ENCODE results near the gene CERS2.

CERS2 gene

DNA sequence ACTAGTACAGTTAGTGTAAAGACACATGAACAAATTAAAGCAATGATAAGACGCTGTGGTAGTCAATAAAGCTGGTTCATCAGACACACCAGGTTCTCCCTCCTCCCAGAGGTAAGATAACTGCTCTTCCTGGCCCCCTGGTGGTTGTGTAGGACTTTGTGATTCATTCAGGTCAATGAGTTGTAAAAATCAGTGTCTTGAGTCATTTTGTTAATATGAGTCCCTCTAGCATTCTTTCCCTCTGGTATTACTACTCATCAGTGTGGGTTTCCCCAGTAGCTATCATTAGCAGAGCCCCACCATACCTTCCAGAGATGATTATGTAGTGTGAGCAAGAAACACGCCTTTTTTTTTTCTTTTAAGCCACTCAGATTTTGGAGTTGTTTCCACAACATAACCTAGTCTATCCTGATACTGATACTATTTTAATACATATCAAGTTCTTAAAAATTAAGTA lies 52.1 kb downstream of the CERS2 start:
- Histone ChIP-seq H3K9ac (ENCODE audit: low read depth in 1 of 2, low read length in 2 of 2) (no peak overlapping the region), H3K4me1 (ENCODE audit: control insufficient read depth in 2 of 2, insufficient read depth in 2 of 2, low read length in 2 of 2) (peaks cover 3 to 5% of the 10 kb centered on the region in 2 donors), H3K27ac (ENCODE audit: low read depth in 2 of 2, low read length in 2 of 2) (no peak overlapping the region), H3K9me3 (ENCODE audit: control insufficient read depth in 2 of 2, low read length in 2 of 2) (no peaks in the 10 kb centered on the region), H3K27me3 (ENCODE audit: control insufficient read depth in 2 of 2, insufficient read depth in 2 of 2, low read length in 2 of 2) (no peaks in the 10 kb centered on the region), H3K36me3 (ENCODE audit: control insufficient read depth in 2 of 2, insufficient read depth in 2 of 2, low read length in 2 of 2) (peaks cover 0 to under 1% of the 10 kb centered on the region in 2 donors), H3K4me3 (ENCODE audit: low read length in 2 of 2) (no peak overlapping the region)

DNA sequence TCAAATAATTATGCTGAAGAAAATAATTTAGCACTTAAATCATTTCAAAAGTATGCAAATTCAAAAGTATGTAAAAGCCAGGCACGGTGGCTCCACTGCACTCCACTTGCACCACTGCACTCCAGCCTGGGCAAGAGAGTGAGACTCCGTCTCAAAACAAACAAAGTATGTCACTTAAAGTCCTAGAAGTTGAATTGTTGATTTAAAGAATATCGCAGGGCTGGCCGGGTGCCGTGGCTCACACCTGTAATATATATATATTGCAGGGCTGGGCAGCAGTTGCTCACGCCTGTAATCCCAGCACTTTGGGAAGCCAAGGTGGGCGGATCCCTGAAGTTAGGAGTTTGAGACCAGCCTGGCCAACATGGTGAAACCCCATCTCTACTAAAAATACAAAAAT lies 57.2 kb downstream of the CERS2 start:
- no peak overlapping the region for H3K9ac ChIP-seq (ENCODE audit: low read depth in 1 of 2, low read length in 2 of 2)
- H3K27ac ChIP-seq (ENCODE audit: low read depth in 2 of 2, low read length in 2 of 2), result no peak overlapping the region
- H3K4me1 ChIP-seq (ENCODE audit: control insufficient read depth in 2 of 2, insufficient read depth in 2 of 2, low read length in 2 of 2), result peaks cover 3% of the 10 kb centered on the region in 2 donors

More for the DNA sequence above, 57.2 kb downstream of the CERS2 start:
- Histone ChIP-seq H3K9me3 (ENCODE audit: control insufficient read depth in 2 of 2, low read length in 2 of 2) (no peaks in the 10 kb centered on the region), H3K36me3 (ENCODE audit: control insufficient read depth in 2 of 2, insufficient read depth in 2 of 2, low read length in 2 of 2) (no peaks in the 10 kb centered on the region), H3K27me3 (ENCODE audit: control insufficient read depth in 2 of 2, insufficient read depth in 2 of 2, low read length in 2 of 2) (no peaks in the 10 kb centered on the region), H3K4me3 (ENCODE audit: low read length in 2 of 2) (no peak overlapping the region)
